ENCODE measurements around the gene PSMC5. TPM values are rescaled to one million over a fixed set of nuclear protein-coding genes. Genes with fewer than 3 reads are reported as not detected.

The PSMC5 gene
- total and polyA plus RNA-seq, 10 of the 15 experiments (the other 5 are each of a cell fraction or from before 2014, with no cell fraction given): 55.0 to 266 (median 148) TPM

DNA sequence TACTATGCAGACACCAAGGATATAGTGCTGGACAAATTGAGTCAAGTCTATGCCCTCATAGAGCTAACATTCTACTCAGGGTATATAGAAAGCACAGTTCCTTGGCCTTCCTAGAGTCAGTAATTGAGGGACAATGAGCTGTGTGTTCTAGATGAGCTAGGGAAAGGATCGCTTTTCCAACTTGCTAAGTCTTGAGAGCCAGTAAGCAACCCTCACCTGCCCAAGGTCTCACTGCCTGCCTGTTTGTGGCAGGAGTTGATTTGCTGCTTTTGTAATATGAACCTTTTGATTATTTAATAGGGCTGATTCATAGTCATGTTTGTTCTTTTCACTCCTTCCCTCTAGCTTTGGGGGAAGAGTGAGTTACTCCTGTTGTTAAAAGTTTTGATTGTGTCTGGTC lies 46.7 kb upstream of the PSMC5 start:
- no peaks in the 10 kb centered on the region for H3K27me3 ChIP-seq (replicated peaks in 1 of 2; ENCODE audit: control insufficient read depth in 2 of 2, insufficient read depth in 2 of 2, low read length in 1 of 2)
- no peak for ATAC-seq
- intact Hi-C loops (cut with micrococcal nuclease; ENCODE audit: unreplicated experiment): no loop called here
- no peak for DNase-seq (ENCODE audit: low read depth, low spot score)
- H3K9me3 ChIP-seq (replicated peaks; ENCODE audit: control insufficient read depth, insufficient read depth, low read length): no peaks in the 10 kb centered on the region
- 89% methylated on average over 1 of the region's 1 CpG for WGBS (ENCODE audit: insufficient coverage, insufficient replicate concordance, low lambda C conversion rate, missing lambda C conversion rate)
- no peak overlapping the region for H3K4me2 ChIP-seq (ENCODE audit: control insufficient read depth, insufficient read depth)
- ChIA-PET POLR2A (interaction anchor here (0.7 to 1.0 kb wide), 3 partner anchors 39 to 80 kb away, joined by 3 to 4 read pairs (median 3); no protein-coding TSS in a partner anchor), RAD21 (ENCODE audit: unreplicated experiment) (interaction anchor here (1.1 to 1.3 kb wide), 2 partner anchors 14 to 83 kb away, joined by 3 read pairs; no protein-coding TSS in a partner anchor), SMC1A (ENCODE audit: uncharacterized antibody, unreplicated experiment) (interaction anchor here (0.8 to 1.4 kb wide), 3 partner anchors 12 to 16 kb away, joined by 3 read pairs; no protein-coding TSS in a partner anchor), CTCF (interaction anchor here (1.0 to 2.1 kb wide), 3 partner anchors 13 to 83 kb away, joined by 3 to 7 read pairs (median 3); no protein-coding TSS in a partner anchor)
- no peak overlapping the region for H3K4me3 ChIP-seq
- H4K20me1 ChIP-seq (ENCODE audit: control insufficient read depth, insufficient read depth): peaks cover under 1% of the 10 kb centered on the region
- no peak for FAIRE-seq
- H2AFZ ChIP-seq (ENCODE audit: control insufficient read depth, low read depth, low read length): no peak overlapping the region
- H3K27ac ChIP-seq (ENCODE audit: control insufficient read depth, insufficient read depth): no peak overlapping the region
- peaks cover 0 to 10% of the 10 kb centered on the region in 2 experiments; a peak in 3 of 4 replicates for H3K36me3 ChIP-seq (ENCODE audit: control insufficient read depth in 2 of 2, insufficient read depth in 2 of 2, low read length in 1 of 2)
- no peak overlapping the region for H3K9ac ChIP-seq (ENCODE audit: control insufficient read depth, insufficient read depth, low read length)
- H3K79me2 ChIP-seq (ENCODE audit: control insufficient read depth, insufficient read depth, low read length): peaks cover 90% of the 10 kb centered on the region
- in situ Hi-C loops (cut with MboI): no loop called here
- H3K4me1 ChIP-seq (ENCODE audit: control insufficient read depth, insufficient read depth, low read length): peaks cover 11% of the 10 kb centered on the region; the same call in 1 of the 2 replicates
- BruUV-seq (replicated peaks): no TSS peak
- TF ChIP-seq ASH2L (IDR thresholded peaks at IDR 0.05; ENCODE audit: borderline replicate concordance, low read depth): no peak
- no peak for TF ChIP-seq SREBF1 (IDR thresholded peaks at IDR 0.05; ENCODE audit: low read length)
- TF ChIP-seq TCF3 (IDR thresholded peaks at IDR 0.05; ENCODE audit: borderline replicate concordance, insufficient read depth, low read depth, low read length): no peak
- TF ChIP-seq, protein P1, sequence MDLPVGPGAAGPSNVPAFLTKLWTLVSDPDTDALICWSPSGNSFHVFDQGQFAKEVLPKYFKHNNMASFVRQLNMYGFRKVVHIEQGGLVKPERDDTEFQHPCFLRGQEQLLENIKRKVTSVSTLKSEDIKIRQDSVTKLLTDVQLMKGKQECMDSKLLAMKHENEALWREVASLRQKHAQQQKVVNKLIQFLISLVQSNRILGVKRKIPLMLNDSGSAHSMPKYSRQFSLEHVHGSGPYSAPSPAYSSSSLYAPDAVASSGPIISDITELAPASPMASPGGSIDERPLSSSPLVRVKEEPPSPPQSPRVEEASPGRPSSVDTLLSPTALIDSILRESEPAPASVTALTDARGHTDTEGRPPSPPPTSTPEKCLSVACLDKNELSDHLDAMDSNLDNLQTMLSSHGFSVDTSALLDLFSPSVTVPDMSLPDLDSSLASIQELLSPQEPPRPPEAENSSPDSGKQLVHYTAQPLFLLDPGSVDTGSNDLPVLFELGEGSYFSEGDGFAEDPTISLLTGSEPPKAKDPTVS (IDR thresholded peaks at IDR 0.05; ENCODE audit: low read depth, low read length): no peak
- no peak for TF ChIP-seq CREM (IDR thresholded peaks at IDR 0.05; ENCODE audit: low read depth)
- TF ChIP-seq, protein P2, sequence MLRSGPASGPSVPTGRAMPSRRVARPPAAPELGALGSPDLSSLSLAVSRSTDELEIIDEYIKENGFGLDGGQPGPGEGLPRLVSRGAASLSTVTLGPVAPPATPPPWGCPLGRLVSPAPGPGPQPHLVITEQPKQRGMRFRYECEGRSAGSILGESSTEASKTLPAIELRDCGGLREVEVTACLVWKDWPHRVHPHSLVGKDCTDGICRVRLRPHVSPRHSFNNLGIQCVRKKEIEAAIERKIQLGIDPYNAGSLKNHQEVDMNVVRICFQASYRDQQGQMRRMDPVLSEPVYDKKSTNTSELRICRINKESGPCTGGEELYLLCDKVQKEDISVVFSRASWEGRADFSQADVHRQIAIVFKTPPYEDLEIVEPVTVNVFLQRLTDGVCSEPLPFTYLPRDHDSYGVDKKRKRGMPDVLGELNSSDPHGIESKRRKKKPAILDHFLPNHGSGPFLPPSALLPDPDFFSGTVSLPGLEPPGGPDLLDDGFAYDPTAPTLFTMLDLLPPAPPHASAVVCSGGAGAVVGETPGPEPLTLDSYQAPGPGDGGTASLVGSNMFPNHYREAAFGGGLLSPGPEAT (IDR thresholded peaks at IDR 0.05; ENCODE audit: low read depth): no peak
- TF ChIP-seq SUPT20H (IDR thresholded peaks at IDR 0.05; ENCODE audit: borderline replicate concordance, control insufficient read depth, low read depth, low read length): no peak
- TF ChIP-seq, protein P3, sequence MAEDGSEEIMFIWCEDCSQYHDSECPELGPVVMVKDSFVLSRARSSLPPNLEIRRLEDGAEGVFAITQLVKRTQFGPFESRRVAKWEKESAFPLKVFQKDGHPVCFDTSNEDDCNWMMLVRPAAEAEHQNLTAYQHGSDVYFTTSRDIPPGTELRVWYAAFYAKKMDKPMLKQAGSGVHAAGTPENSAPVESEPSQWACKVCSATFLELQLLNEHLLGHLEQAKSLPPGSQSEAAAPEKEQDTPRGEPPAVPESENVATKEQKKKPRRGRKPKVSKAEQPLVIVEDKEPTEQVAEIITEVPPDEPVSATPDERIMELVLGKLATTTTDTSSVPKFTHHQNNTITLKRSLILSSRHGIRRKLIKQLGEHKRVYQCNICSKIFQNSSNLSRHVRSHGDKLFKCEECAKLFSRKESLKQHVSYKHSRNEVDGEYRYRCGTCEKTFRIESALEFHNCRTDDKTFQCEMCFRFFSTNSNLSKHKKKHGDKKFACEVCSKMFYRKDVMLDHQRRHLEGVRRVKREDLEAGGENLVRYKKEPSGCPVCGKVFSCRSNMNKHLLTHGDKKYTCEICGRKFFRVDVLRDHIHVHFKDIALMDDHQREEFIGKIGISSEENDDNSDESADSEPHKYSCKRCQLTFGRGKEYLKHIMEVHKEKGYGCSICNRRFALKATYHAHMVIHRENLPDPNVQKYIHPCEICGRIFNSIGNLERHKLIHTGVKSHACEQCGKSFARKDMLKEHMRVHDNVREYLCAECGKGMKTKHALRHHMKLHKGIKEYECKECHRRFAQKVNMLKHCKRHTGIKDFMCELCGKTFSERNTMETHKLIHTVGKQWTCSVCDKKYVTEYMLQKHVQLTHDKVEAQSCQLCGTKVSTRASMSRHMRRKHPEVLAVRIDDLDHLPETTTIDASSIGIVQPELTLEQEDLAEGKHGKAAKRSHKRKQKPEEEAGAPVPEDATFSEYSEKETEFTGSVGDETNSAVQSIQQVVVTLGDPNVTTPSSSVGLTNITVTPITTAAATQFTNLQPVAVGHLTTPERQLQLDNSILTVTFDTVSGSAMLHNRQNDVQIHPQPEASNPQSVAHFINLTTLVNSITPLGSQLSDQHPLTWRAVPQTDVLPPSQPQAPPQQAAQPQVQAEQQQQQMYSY (CRISPR knock-in tag; IDR thresholded peaks at IDR 0.05): no peak
- no peak for TF ChIP-seq FOXM1 (IDR thresholded peaks at IDR 0.05; ENCODE audit: low read depth, low read length)
- no peak for TF ChIP-seq SREBF2 (IDR thresholded peaks at IDR 0.05; ENCODE audit: low read length)
- no peak for TF ChIP-seq NBN (IDR thresholded peaks at IDR 0.05)
- TF ChIP-seq, protein P4, sequence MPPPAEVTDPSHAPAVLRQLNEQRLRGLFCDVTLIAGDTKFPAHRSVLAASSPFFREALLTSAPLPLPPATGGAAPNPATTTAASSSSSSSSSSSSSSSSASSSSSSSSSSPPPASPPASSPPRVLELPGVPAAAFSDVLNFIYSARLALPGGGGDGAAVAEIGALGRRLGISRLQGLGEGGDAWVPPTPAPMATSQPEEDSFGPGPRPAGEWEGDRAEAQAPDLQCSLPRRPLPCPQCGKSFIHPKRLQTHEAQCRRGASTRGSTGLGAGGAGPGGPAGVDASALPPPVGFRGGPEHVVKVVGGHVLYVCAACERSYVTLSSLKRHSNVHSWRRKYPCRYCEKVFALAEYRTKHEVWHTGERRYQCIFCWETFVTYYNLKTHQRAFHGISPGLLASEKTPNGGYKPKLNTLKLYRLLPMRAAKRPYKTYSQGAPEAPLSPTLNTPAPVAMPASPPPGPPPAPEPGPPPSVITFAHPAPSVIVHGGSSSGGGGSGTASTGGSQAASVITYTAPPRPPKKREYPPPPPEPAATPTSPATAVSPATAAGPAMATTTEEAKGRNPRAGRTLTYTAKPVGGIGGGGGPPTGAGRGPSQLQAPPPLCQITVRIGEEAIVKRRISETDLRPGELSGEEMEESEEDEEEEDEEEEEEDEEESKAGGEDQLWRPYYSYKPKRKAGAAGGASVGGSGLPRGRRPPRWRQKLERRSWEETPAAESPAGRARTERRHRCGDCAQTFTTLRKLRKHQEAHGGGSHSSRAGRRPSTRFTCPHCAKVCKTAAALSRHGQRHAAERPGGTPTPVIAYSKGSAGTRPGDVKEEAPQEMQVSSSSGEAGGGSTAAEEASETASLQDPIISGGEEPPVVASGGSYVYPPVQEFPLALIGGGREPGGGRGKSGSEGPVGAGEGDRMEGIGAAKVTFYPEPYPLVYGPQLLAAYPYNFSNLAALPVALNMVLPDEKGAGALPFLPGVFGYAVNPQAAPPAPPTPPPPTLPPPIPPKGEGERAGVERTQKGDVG (CRISPR knock-in tag; IDR thresholded peaks at IDR 0.05): no peak
- TF ChIP-seq CEBPB (IDR thresholded peaks at IDR 0.05; ENCODE audit: borderline replicate concordance in 1 of 2, low read depth in 2 of 2, low read length in 2 of 2): no peak
- no peak for TF ChIP-seq ZNF207 (IDR thresholded peaks at IDR 0.05; ENCODE audit: borderline replicate concordance)
